HG02623 (cell line): ENCODE data around the gene RNF222.
A peak's percentile ranks its signal among the peaks of the same experiment; 100 is the strongest.
"Not testable (repeated sequence)": the region's sequence is repeated elsewhere in the genome, so short reads cannot be mapped to it uniquely, and the experiment has no call there.

Source experiments
- ATAC-seq: cut with Tn5 transposase; IDR thresholded peaks from one replicate; pipeline ENCODE4 v1.9.1; 2021; ENCODE audit warnings: moderate library complexity; ENCODE audit not compliant: unreplicated experiment

Gene RNF222

GRCh38 chr17:8413328-8413727 is 15.7 kb upstream of the RNF222 start:
- no peak for ATAC-seq

- ATAC-seq, result no peak
These were observed 14.5 kb upstream of the RNF222 start for GRCh38 chr17:8412089-8412488.

- no peak for ATAC-seq
These were observed 13.2 kb upstream of the RNF222 start for GRCh38 chr17:8410883-8411238.

GRCh38 chr17:8409966-8410882 is 12.6 kb upstream of the RNF222 start:
- ATAC-seq, result no peak

- ATAC-seq, result no peak
These were observed 10.7 kb upstream of the RNF222 start for GRCh38 chr17:8408371-8408770.

- no peak for ATAC-seq
These were observed 8.5 kb upstream of the RNF222 start for GRCh38 chr17:8406174-8406573.

GRCh38 chr17:8405499-8406016 is 7.9 kb upstream of the RNF222 start:
- ATAC-seq, result no peak

GRCh38 chr17:8402921-8403536 is 5.4 kb upstream of the RNF222 start:
- ATAC-seq, result no peak

- ATAC-seq, result no peak
These were observed 3.5 kb upstream of the RNF222 start for GRCh38 chr17:8401107-8401506.

- no peak for ATAC-seq
These were observed 1.4 kb upstream of the RNF222 start for GRCh38 chr17:8398980-8399379.

- ATAC-seq, result not testable (repeated sequence)
These were observed 3.1 kb downstream of the RNF222 start for GRCh38 chr17:8394497-8394896.

GRCh38 chr17:8393470-8394231 is 4.0 kb downstream of the RNF222 start:
- ATAC-seq, result no peak

- no peak for ATAC-seq
These were observed 4.8 kb downstream of the RNF222 start for GRCh38 chr17:8392674-8393469.

GRCh38 chr17:8392274-8392673 is 5.4 kb downstream of the RNF222 start:
- no peak for ATAC-seq

GRCh38 chr17:8391711-8392110 is 5.9 kb downstream of the RNF222 start:
- no peak for ATAC-seq

GRCh38 chr17:8387914-8388651 is 9.5 kb downstream of the RNF222 start:
- ATAC-seq, result no peak

- no peak for ATAC-seq
These were observed 10.8 kb downstream of the RNF222 start for GRCh38 chr17:8386841-8387240.

GRCh38 chr17:8384801-8385378 is 12.7 kb downstream of the RNF222 start:
- ATAC-seq, result no peak

- peak; percentile 90 for ATAC-seq
These were observed 14.3 kb downstream of the RNF222 start, which contains the start of gene RPL26 for GRCh38 chr17:8383143-8383822. Gene RPL26, minus strand, starts transcription at chr17:8383193. Its CDS starts 883 bp downstream, at chr17:8382310.
